Measurements from ENCODE around the gene TFF2. TPM values are rescaled to one million over a fixed set of nuclear protein-coding genes. Genes with fewer than 3 reads are reported as not detected.

TFF2 gene
- polyA plus RNA-seq, 1 of the 3 experiments (the other 2 are of a cell fraction) = not detected

DNA sequence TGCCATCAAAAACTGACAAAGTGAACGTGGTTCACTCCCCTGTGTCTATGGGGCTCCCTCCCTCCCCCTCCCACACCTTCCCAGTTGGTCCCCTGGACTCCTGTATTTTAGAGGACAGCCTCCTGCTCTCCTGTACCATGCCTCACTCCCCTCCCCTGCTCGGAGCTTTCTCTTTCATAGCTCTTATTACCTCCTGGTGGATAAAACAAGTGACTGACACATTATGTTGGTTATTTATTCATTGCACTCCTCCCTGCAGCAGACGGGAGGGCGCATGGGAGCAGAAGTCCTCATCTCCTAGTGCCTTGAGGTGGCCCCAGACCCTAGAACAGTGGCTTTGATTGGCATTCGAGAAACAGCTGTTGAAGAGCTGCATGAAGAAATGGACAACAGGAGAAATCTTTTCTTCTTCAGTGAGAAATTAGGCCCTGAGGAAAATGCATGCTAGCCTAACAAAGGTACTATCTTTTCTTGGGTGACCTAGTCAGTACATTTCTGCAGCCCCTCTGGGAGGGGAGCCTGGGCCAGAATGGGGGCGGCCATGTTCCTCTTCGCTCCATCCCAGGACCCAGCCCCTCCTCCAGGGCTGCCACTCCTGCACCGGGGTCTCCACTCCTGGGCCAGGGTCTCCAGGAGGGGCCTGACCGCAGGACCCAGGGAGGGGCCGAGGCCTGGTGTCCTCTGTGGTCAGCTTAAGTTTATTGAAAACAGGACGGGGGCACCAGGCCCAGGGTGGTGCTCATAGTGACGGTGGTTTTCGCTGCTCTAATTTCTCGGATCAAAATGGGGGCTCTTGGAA, 16.8 kb upstream of the TFF2 start:
- no peaks in the 10 kb centered on the region for H3K9me3 ChIP-seq
- H4K20me1 ChIP-seq (ENCODE audit: insufficient read depth) = no peaks in the 10 kb centered on the region
- H3F3A ChIP-seq (replicated peaks; ENCODE audit: insufficient read depth) = no peaks in the 10 kb centered on the region
- H3K4me3 ChIP-seq (ENCODE audit: low read depth in 2 of 2, low read length in 1 of 2) = no peak overlapping the region
- no peaks in the 10 kb centered on the region for H3K4me1 ChIP-seq (ENCODE audit: control insufficient read depth in 1 of 2, insufficient read depth in 2 of 2, low read depth in 1 of 2, low read length in 1 of 2)
- CTCF ChIA-PET = no interaction called here
- H3K4me2 ChIP-seq = no peak overlapping the region
- H3K79me2 ChIP-seq (ENCODE audit: insufficient read depth) = no peaks in the 10 kb centered on the region
- no peak overlapping the region for H3K27ac ChIP-seq (ENCODE audit: low read depth in 2 of 2, low read length in 1 of 2)
- TF ChIP-seq, protein P1, sequence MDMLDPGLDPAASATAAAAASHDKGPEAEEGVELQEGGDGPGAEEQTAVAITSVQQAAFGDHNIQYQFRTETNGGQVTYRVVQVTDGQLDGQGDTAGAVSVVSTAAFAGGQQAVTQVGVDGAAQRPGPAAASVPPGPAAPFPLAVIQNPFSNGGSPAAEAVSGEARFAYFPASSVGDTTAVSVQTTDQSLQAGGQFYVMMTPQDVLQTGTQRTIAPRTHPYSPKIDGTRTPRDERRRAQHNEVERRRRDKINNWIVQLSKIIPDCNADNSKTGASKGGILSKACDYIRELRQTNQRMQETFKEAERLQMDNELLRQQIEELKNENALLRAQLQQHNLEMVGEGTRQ (IDR thresholded peaks at IDR 0.05; ENCODE audit: borderline replicate concordance, low read depth, low read length) = no peak
- no peak for TF ChIP-seq TCF12 (IDR thresholded peaks at IDR 0.05)
- TF ChIP-seq SIN3A (IDR thresholded peaks at IDR 0.05; ENCODE audit: borderline replicate concordance, low read depth, low read length) = no peak
- no peak overlapping the region for H2AFZ ChIP-seq (ENCODE audit: low read depth)
- no peaks in the 10 kb centered on the region for H3K36me3 ChIP-seq (replicated peaks in 1 of 2; ENCODE audit: control insufficient read depth in 1 of 2, insufficient read depth in 2 of 2, low read length in 1 of 2)
- 46% methylated on average over 11 of the region's 14 CpGs for WGBS (ENCODE audit: low lambda C conversion rate)
- no peaks in the 10 kb centered on the region for H3K27me3 ChIP-seq (ENCODE audit: insufficient read depth)
- no peaks in the 10 kb centered on the region for H3K9me2 ChIP-seq
- POLR2A ChIA-PET = no interaction called here
- DNase-seq = no peak
- no peak overlapping the region for H3K9ac ChIP-seq

DNA sequence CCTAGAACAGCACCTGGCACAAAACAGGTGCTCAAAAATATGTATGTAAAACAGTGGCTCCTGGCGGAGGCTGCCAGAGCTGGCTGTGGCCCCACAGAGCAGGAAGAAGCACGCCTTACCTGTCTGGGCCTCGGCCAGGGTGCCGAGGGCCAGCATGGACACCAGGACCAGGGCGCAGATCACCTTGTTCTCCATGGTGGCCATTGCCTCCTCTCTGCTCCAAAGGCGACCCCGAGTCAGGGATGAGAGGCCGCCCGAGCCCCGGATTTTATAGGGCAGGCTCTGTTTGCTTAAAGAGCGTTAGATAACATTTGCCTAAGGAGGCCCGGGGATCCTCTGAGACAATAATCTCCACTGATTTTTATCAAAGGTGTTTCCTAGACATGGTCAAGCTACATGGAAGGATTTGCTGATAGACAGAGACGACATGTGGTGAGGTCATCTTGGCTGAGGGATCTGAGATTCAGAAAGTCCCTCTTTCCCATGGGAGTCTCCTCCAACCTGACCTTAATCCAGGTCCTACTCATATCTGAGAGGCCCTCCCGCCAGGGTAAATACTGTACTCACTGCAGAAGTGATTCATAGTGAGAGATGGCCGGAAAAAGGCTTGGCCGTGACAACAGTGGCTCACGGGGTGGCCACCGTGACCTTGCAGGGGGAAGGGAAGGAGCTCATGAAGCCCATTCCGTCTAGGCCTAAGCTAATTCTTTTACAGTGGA, 15.7 kb upstream of the TFF2 start, which contains the start of gene TFF1:
TSS of gene TFF1 (minus strand) at position 244 of the 719 bp plus-strand sequence. CDS start at position 204, 40 bp downstream.
- DNase-seq = no peak
- POLR2A ChIA-PET = no interaction called here
- Histone ChIP-seq H4K20me1 (ENCODE audit: insufficient read depth) (no peaks in the 10 kb centered on the region), H3K4me2 (no peak within 1 kb of the TSS), H3K27ac (ENCODE audit: low read depth in 2 of 2, low read length in 1 of 2) (no peak within 1 kb of the TSS), H3K9ac (no peak within 1 kb of the TSS), H3K4me1 (ENCODE audit: control insufficient read depth in 1 of 2, insufficient read depth in 2 of 2, low read depth in 1 of 2, low read length in 1 of 2) (no peaks in the 10 kb centered on the region), H3K79me2 (ENCODE audit: insufficient read depth) (no peaks in the 10 kb centered on the region), H3F3A (replicated peaks; ENCODE audit: insufficient read depth) (no peaks in the 10 kb centered on the region), H3K27me3 (ENCODE audit: insufficient read depth) (no peaks in the 10 kb centered on the region), H3K9me2 (no peaks in the 10 kb centered on the region), H2AFZ (ENCODE audit: low read depth) (no peak within 1 kb of the TSS), H3K36me3 (replicated peaks in 1 of 2; ENCODE audit: control insufficient read depth in 1 of 2, insufficient read depth in 2 of 2, low read length in 1 of 2) (no peaks in the 10 kb centered on the region), H3K4me3 (ENCODE audit: low read depth in 2 of 2, low read length in 1 of 2) (no peak within 1 kb of the TSS), H3K9me3 (no peaks in the 10 kb centered on the region)
- CTCF ChIA-PET = no interaction called here
- TF ChIP-seq FOXM1 (IDR thresholded peaks at IDR 0.05; ENCODE audit: low read depth) = no peak
- TF ChIP-seq SIN3A (IDR thresholded peaks at IDR 0.05; ENCODE audit: borderline replicate concordance, low read depth, low read length) = no peak
- no peak for TF ChIP-seq EZH2phosphoT487 (IDR thresholded peaks at IDR 0.05; ENCODE audit: borderline replicate concordance, low read depth)
- no peak for TF ChIP-seq MXI1 (IDR thresholded peaks at IDR 0.05; ENCODE audit: low read depth, low read length)
- TF ChIP-seq RFX5 (IDR thresholded peaks at IDR 0.05; ENCODE audit: low read length) = no peak
- TF ChIP-seq RCOR1 (IDR thresholded peaks at IDR 0.05; ENCODE audit: low read length) = no peak
- no peak for TF ChIP-seq NFIC (IDR thresholded peaks at IDR 0.05; ENCODE audit: borderline replicate concordance)
- no peak for TF ChIP-seq CHD2 (IDR thresholded peaks at IDR 0.05; ENCODE audit: low read length, partially characterized antibody)
- no peak for TF ChIP-seq RAD21 (IDR thresholded peaks at IDR 0.05; ENCODE audit: low read length)
- TF ChIP-seq JUND (IDR thresholded peaks at IDR 0.05) = no peak
- no peak for TF ChIP-seq ELF1 (IDR thresholded peaks at IDR 0.05)
- no peak for TF ChIP-seq GABPA (IDR thresholded peaks at IDR 0.05; ENCODE audit: low read depth)
- no peak for TF ChIP-seq FOSL2 (IDR thresholded peaks at IDR 0.05; ENCODE audit: borderline replicate concordance, low read depth)
- TF ChIP-seq TEAD4 (IDR thresholded peaks at IDR 0.05; ENCODE audit: borderline replicate concordance, insufficient read depth) = no peak
- TF ChIP-seq TAF1 (IDR thresholded peaks at IDR 0.05; ENCODE audit: borderline replicate concordance, low read depth, low read length) = no peak
- 48% methylated on average over 10 of the region's 19 CpGs for whole genome bisulfite sequencing (ENCODE audit: low lambda C conversion rate)

Data from SK-N-SH (cell line).